NB4 (cell line): ENCODE results near the gene ITGAV.

Experiments
- CTCF ChIP-seq: IDR thresholded peaks from one replicate; pipeline ENCODE4 v1.5.1; 2012; ENCODE audit warnings: low read depth, low read length
- POLR2A ChIP-seq: IDR thresholded peaks from 2 replicates; pipeline ENCODE4 v1.6.1; 2011; ENCODE audit warnings: mild to moderate bottlenecking; ENCODE audit not compliant: insufficient read length; ENCODE audit errors: extremely low read depth

- TF ChIP-seq CTCF (no peak), POLR2A (no peak)
Observed at GRCh38 chr2:186709529-186710450, 119.9 kb downstream of the ITGAV start.
